ENCODE measurements around the gene TRAPPC5. TPM values are rescaled to one million over a fixed set of nuclear protein-coding genes. Genes with fewer than 3 reads are reported as not detected.

TRAPPC5 gene
- total and polyA plus RNA-seq, 9 donors, result 29.4 to 88.8 (median 41.6) TPM

Other genes starting within 250 kb of the TRAPPC5 start
- 2.5 TPM for gene PEX11G, start 191.8 kb upstream of the TRAPPC5 start, total RNA-seq
- gene PEX11G, start 191.8 kb upstream of the TRAPPC5 start, polyA plus RNA-seq (ENCODE audit: insufficient read depth in 1 of 8, insufficient read length in 8 of 8, low replicate concordance in 1 of 8), result 1 to 10 TPM; 2.0 to 3.9 (median 2.6) TPM
- gene ZNF358, start 164.7 kb upstream of the TRAPPC5 start, total RNA-seq, result 25.2 TPM
- gene ZNF358, start 164.7 kb upstream of the TRAPPC5 start, polyA plus RNA-seq (ENCODE audit: insufficient read depth in 1 of 8, insufficient read length in 8 of 8, low replicate concordance in 1 of 8), result 10 to 100 TPM; 41.2 to 69.7 (median 49.1) TPM
- gene MCOLN1, start 158.2 kb upstream of the TRAPPC5 start, total RNA-seq, result 3.9 TPM
- gene MCOLN1, start 158.2 kb upstream of the TRAPPC5 start, polyA plus RNA-seq (ENCODE audit: insufficient read depth in 1 of 8, insufficient read length in 8 of 8, low replicate concordance in 1 of 8), result 10 to 100 TPM; 11.2 to 16.7 (median 14.3) TPM
- gene PNPLA6, start 145.1 kb upstream of the TRAPPC5 start, total RNA-seq, result 23.4 TPM
- 10 to 100 TPM; 21.9 to 34.9 (median 28.4) TPM for gene PNPLA6, start 145.1 kb upstream of the TRAPPC5 start, polyA plus RNA-seq (ENCODE audit: insufficient read depth in 1 of 8, insufficient read length in 8 of 8, low replicate concordance in 1 of 8)
- 0.04 TPM for gene CAMSAP3, start 85.0 kb upstream of the TRAPPC5 start, total RNA-seq
- 1 to 10 TPM in 2 of 8 donors, under 1 TPM in 6; 0.07 to 4.0 (median 0.56) TPM for gene CAMSAP3, start 85.0 kb upstream of the TRAPPC5 start, polyA plus RNA-seq (ENCODE audit: insufficient read depth in 1 of 8, insufficient read length in 8 of 8, low replicate concordance in 1 of 8)
- 23.1 TPM for gene XAB2, start 51.3 kb upstream of the TRAPPC5 start, total RNA-seq
- 10 to 100 TPM; 23.0 to 34.6 (median 28.0) TPM for gene XAB2, start 51.3 kb upstream of the TRAPPC5 start, polyA plus RNA-seq (ENCODE audit: insufficient read depth in 1 of 8, insufficient read length in 8 of 8, low replicate concordance in 1 of 8)
- 88.4 TPM for gene PET100, start 51.0 kb upstream of the TRAPPC5 start, total RNA-seq
- gene PET100, start 51.0 kb upstream of the TRAPPC5 start, polyA plus RNA-seq (ENCODE audit: insufficient read depth in 1 of 8, insufficient read length in 8 of 8, low replicate concordance in 1 of 8), result 10 to 100 TPM; 63.6 to 80.0 (median 78.4) TPM
- not detected for gene PCP2, start 47.1 kb upstream of the TRAPPC5 start, total RNA-seq
- under 1 TPM in 1 of 8 donors, not detected in 7; 0.32 TPM for gene PCP2, start 47.1 kb upstream of the TRAPPC5 start, polyA plus RNA-seq (ENCODE audit: insufficient read depth in 1 of 8, insufficient read length in 8 of 8, low replicate concordance in 1 of 8)
- 1.6 TPM for gene STXBP2, start 43.7 kb upstream of the TRAPPC5 start, total RNA-seq
- gene STXBP2, start 43.7 kb upstream of the TRAPPC5 start, polyA plus RNA-seq (ENCODE audit: insufficient read depth in 1 of 8, insufficient read length in 8 of 8, low replicate concordance in 1 of 8), result 10 to 100 TPM in 1 of 8 donors, 1 to 10 TPM in 7; 3.2 to 12.4 (median 6.0) TPM
- gene RETN, start 11.8 kb upstream of the TRAPPC5 start, total RNA-seq, result 2.0 TPM
- 1 to 10 TPM; 2.4 to 4.5 (median 2.7) TPM for gene RETN, start 11.8 kb upstream of the TRAPPC5 start, polyA plus RNA-seq (ENCODE audit: insufficient read depth in 1 of 8, insufficient read length in 8 of 8, low replicate concordance in 1 of 8)
- not detected for gene MCEMP1, start 3.7 kb upstream of the TRAPPC5 start, total RNA-seq
- gene MCEMP1, start 3.7 kb upstream of the TRAPPC5 start, polyA plus RNA-seq (ENCODE audit: insufficient read depth in 1 of 8, insufficient read length in 8 of 8, low replicate concordance in 1 of 8), result under 1 TPM; 0.11 to 0.49 (median 0.26) TPM
- 0.44 TPM for gene FCER2, start 21.3 kb downstream of the TRAPPC5 start, total RNA-seq
- 1 to 10 TPM in 1 of 8 donors, under 1 TPM in 7; 0.16 to 1.0 (median 0.34) TPM for gene FCER2, start 21.3 kb downstream of the TRAPPC5 start, polyA plus RNA-seq (ENCODE audit: insufficient read depth in 1 of 8, insufficient read length in 8 of 8, low replicate concordance in 1 of 8)
- gene CLEC4G, start 51.3 kb downstream of the TRAPPC5 start, total RNA-seq, result 0.13 TPM
- gene CLEC4G, start 51.3 kb downstream of the TRAPPC5 start, polyA plus RNA-seq (ENCODE audit: insufficient read depth in 1 of 8, insufficient read length in 8 of 8, low replicate concordance in 1 of 8), result under 1 TPM in 4 of 8 donors, not detected in 4; 0.08 to 0.16 (median 0.12) TPM
- 3.8 TPM for gene CD209, start 66.7 kb downstream of the TRAPPC5 start, total RNA-seq
- gene CD209, start 66.7 kb downstream of the TRAPPC5 start, polyA plus RNA-seq (ENCODE audit: insufficient read depth in 1 of 8, insufficient read length in 8 of 8, low replicate concordance in 1 of 8), result 1 to 10 TPM; 2.0 to 5.2 (median 2.9) TPM
- not detected for gene CLEC4M, start 82.4 kb downstream of the TRAPPC5 start, total RNA-seq
- gene CLEC4M, start 82.4 kb downstream of the TRAPPC5 start, polyA plus RNA-seq (ENCODE audit: insufficient read depth in 1 of 8, insufficient read length in 8 of 8, low replicate concordance in 1 of 8), result under 1 TPM in 1 of 8 donors, not detected in 7; 0.12 TPM
- 8.7 TPM for gene EVI5L, start 149.4 kb downstream of the TRAPPC5 start, total RNA-seq
- gene EVI5L, start 149.4 kb downstream of the TRAPPC5 start, polyA plus RNA-seq (ENCODE audit: insufficient read depth in 1 of 8, insufficient read length in 8 of 8, low replicate concordance in 1 of 8), result 10 to 100 TPM; 12.1 to 20.0 (median 15.7) TPM
- 0.09 TPM for gene PRR36, start 193.6 kb downstream of the TRAPPC5 start, total RNA-seq
- gene PRR36, start 193.6 kb downstream of the TRAPPC5 start, polyA plus RNA-seq (ENCODE audit: insufficient read depth in 1 of 8, insufficient read length in 8 of 8, low replicate concordance in 1 of 8), result under 1 TPM; 0.20 to 0.96 (median 0.39) TPM
- gene LRRC8E, start 207.7 kb downstream of the TRAPPC5 start, total RNA-seq, result 0.13 TPM
- under 1 TPM in 7 of 8 donors, not detected in 1; 0.18 to 0.82 (median 0.31) TPM for gene LRRC8E, start 207.7 kb downstream of the TRAPPC5 start, polyA plus RNA-seq (ENCODE audit: insufficient read depth in 1 of 8, insufficient read length in 8 of 8, low replicate concordance in 1 of 8)
- gene MAP2K7, start 223.0 kb downstream of the TRAPPC5 start, total RNA-seq, result 8.0 TPM
- gene MAP2K7, start 223.0 kb downstream of the TRAPPC5 start, polyA plus RNA-seq (ENCODE audit: insufficient read depth in 1 of 8, insufficient read length in 8 of 8, low replicate concordance in 1 of 8), result 10 to 100 TPM; 19.8 to 26.9 (median 23.3) TPM
- gene TGFBR3L, start 234.0 kb downstream of the TRAPPC5 start, total RNA-seq, result 0.31 TPM
- under 1 TPM in 7 of 8 donors, not detected in 1; 0.09 to 0.73 (median 0.49) TPM for gene TGFBR3L, start 234.0 kb downstream of the TRAPPC5 start, polyA plus RNA-seq (ENCODE audit: insufficient read depth in 1 of 8, insufficient read length in 8 of 8, low replicate concordance in 1 of 8)
- 10.6 TPM for gene SNAPC2, start 239.5 kb downstream of the TRAPPC5 start, total RNA-seq
- 10 to 100 TPM; 17.2 to 22.1 (median 20.1) TPM for gene SNAPC2, start 239.5 kb downstream of the TRAPPC5 start, polyA plus RNA-seq (ENCODE audit: insufficient read depth in 1 of 8, insufficient read length in 8 of 8, low replicate concordance in 1 of 8)
- gene CTXN1, start 245.3 kb downstream of the TRAPPC5 start, total RNA-seq, result 0.58 TPM
- gene CTXN1, start 245.3 kb downstream of the TRAPPC5 start, polyA plus RNA-seq (ENCODE audit: insufficient read depth in 1 of 8, insufficient read length in 8 of 8, low replicate concordance in 1 of 8), result 1 to 10 TPM; 1.7 to 5.3 (median 2.8) TPM

Measured in muscle of leg (tissue), 9 donors.